ENCODE measurements around the gene CD83.
"Not testable (repeated sequence)": the region's sequence is repeated elsewhere in the genome, so short reads cannot be mapped to it uniquely, and the experiment has no call there.

The CD83 gene

DNA sequence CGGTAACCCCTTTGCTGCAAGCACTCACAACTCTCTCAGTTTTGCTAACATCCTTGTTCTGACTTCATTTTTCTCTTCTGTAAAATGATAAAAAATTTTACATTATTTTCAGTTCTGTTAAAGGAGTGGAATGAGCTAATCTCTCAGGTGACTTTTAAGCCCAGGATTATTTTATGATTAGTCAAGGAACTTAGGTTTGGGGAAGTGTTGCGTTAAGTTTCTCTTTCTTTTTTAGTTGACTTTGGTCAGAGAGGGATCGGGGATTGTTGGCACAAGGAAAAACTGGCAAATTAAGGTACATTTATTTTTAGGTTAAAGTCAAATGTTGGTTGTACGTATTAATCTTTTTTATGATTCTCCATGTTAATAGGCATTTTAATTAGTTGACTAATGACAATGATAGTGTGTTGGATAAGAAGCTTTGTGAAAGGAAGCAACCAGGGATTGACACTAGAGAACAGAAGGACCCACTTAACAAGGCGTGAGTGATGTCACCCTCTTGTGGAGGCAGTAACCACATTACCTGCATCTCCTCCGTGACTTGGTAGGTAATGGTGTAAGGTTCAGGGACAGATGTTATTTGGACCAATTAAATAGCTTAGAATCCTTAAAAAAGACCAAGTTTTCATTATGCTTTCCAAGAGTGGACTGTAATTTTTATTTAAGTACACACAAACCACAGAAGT lies 31.6 kb downstream of the CD83 start:
- no peak for DNase-seq (ENCODE audit: extremely low read depth, low read depth)
- TF ChIP-seq, protein P1, sequence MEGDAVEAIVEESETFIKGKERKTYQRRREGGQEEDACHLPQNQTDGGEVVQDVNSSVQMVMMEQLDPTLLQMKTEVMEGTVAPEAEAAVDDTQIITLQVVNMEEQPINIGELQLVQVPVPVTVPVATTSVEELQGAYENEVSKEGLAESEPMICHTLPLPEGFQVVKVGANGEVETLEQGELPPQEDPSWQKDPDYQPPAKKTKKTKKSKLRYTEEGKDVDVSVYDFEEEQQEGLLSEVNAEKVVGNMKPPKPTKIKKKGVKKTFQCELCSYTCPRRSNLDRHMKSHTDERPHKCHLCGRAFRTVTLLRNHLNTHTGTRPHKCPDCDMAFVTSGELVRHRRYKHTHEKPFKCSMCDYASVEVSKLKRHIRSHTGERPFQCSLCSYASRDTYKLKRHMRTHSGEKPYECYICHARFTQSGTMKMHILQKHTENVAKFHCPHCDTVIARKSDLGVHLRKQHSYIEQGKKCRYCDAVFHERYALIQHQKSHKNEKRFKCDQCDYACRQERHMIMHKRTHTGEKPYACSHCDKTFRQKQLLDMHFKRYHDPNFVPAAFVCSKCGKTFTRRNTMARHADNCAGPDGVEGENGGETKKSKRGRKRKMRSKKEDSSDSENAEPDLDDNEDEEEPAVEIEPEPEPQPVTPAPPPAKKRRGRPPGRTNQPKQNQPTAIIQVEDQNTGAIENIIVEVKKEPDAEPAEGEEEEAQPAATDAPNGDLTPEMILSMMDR (IDR thresholded peaks at IDR 0.05; ENCODE audit: low read depth, low read length, missing control alignments) = no peak
- H3K4me3 ChIP-seq (replicated peaks; ENCODE audit: low read depth, low read length) = no peak overlapping the region

DNA sequence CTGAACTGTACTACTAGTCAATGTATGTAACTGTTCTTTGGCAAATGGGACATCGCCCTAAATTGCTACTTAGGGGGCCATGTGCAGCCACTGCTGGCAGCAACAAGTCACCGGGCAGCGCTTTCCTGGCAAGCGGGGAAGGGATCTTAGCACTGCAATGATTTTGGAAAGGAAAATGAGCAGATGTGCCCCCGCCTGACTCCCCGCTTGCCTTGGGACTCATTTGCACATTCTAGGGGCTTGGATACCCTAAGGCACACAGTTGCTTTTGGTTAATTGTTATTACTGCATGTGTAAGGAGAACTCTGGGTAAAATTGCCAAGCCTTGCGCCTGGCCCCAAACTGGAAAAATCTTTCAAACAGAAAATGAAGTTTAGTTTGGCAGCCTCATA lies 32.2 kb downstream of the CD83 start:
- no peak for DNase-seq (ENCODE audit: extremely low read depth, low read depth)
- H3K4me3 ChIP-seq (replicated peaks; ENCODE audit: low read depth, low read length) = no peak overlapping the region
- TF ChIP-seq, protein P1 (IDR thresholded peaks at IDR 0.05; ENCODE audit: low read depth, low read length, missing control alignments) = no peak

DNA sequence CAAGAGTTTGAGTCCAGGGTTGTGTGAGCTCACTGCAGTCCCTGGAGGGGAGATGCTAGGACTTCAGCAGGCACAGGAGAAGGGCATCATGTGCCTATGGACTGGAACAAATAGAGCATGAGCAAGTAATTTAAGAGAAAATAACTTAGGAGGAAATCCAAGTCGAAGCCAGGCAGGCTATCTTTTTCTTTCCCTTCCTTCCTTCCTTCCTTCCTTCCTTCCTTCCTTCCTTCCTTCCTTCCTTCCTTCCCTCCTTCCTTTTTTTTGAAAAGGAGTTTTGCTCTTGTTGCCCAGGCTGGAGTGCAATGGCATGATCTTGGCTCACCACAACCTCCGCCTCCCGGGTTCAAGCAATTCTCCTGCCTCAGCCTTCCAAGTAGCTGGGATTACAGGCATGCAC lies 33.7 kb downstream of the CD83 start:
- not testable (repeated sequence) for H3K4me3 ChIP-seq (replicated peaks; ENCODE audit: low read depth, low read length)

DNA sequence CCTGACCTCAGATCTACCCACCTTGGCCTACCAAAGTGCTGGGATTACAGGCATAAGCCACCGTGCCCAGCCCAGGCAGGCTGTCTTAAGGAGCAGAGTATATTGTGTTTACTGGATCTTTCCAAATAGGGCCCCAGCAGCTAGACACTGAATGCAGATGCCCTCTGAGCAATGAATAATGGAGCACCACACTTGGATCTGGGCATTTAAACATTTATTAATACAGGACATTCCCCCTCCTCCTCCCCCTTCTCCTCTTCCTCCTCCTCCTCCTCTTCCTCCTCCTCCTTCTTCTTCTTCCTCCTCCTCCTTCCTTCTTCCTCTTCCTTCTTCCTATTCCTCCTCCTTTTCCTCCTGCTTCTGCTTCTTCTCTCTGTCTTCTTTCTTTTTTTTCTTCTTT lies 34.2 kb downstream of the CD83 start:
- TF ChIP-seq, protein P1 (IDR thresholded peaks at IDR 0.05; ENCODE audit: low read depth, low read length, missing control alignments) = no peak
- no peak for DNase-seq (ENCODE audit: extremely low read depth, low read depth)
- H3K4me3 ChIP-seq (replicated peaks; ENCODE audit: low read depth, low read length) = no peak overlapping the region

More for the DNA sequence above, 33.7 kb downstream of the CD83 start:
- DNase-seq (ENCODE audit: extremely low read depth, low read depth) = not testable (repeated sequence)

DNA sequence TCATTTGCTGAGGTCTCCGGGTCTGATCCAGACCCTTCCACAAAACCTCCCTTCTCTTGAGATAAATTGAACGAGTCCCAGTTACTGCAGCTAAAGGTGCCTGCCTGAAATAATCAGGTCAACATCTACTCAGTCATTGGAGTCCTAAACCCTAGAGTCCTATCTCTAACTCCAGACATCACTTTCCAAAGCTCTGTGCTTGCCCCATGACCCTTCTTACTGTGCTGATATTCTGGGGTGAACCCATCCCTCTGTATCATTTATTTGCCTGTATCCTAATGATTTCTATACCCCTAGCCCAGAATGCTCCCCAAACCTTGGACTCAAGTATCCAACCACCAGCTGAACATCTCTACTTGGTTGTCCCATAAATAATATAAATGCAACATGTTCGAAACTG lies 35.7 kb downstream of the CD83 start:
- no peak overlapping the region for H3K4me3 ChIP-seq (replicated peaks; ENCODE audit: low read depth, low read length)
- no peak for DNase-seq (ENCODE audit: extremely low read depth, low read depth)
- TF ChIP-seq, protein P1 (IDR thresholded peaks at IDR 0.05; ENCODE audit: low read depth, low read length, missing control alignments) = no peak

DNA sequence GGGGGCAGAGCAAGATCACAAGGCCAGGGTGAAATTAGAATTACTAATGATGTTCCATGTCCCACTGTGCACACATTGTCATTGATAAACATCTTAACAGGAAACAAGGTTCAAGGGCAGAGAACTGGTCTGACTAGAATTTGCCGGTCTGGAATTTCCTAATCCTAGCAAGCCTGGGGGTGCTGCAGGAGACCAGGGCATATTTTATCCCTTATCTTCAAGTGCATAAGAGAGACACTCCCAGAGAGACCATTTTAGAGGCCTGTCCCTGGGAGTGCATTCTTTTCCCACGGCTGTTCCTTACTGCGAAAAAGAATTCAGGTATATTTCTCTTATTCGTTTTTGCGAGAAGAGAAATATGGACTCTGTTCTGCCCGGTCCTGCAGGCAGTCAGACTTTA lies 41.5 kb downstream of the CD83 start:
- H3K4me3 ChIP-seq (replicated peaks; ENCODE audit: low read depth, low read length) = no peak overlapping the region
- TF ChIP-seq, protein P1 (IDR thresholded peaks at IDR 0.05; ENCODE audit: low read depth, low read length, missing control alignments) = no peak
- no peak for DNase-seq (ENCODE audit: extremely low read depth, low read depth)

DNA sequence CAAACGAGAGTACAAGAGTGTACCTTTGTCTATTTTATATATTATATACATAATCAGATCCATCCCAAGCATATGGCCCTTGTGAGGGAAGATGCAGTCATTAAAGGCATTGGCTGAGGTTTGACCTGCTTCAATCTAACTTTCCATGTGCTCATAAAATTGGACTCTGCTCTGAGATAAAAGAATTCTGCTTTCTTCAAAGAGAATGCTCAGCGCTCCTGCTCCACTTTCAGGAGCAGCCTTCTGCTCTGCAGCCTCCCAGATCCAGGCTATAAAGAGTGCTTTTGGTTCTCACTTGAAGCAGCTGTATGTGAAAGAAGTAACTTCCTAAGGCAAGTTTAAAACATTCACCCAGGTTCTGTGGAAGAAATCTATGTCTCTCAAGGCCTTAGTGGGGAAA lies 45.3 kb downstream of the CD83 start:
- TF ChIP-seq, protein P1 (IDR thresholded peaks at IDR 0.05; ENCODE audit: low read depth, low read length, missing control alignments) = no peak
- DNase-seq (ENCODE audit: extremely low read depth, low read depth) = no peak
- no peak overlapping the region for H3K4me3 ChIP-seq (replicated peaks; ENCODE audit: low read depth, low read length)

All from HFF-Myc (cell line).